Measurements from ENCODE around the gene PPIC. TPM values are rescaled to one million over a fixed set of nuclear protein-coding genes. Genes with fewer than 3 reads are reported as not detected.
"Not testable (repeated sequence)": the region's sequence is repeated elsewhere in the genome, so short reads cannot be mapped to it uniquely, and the experiment has no call there.

The PPIC gene
- total RNA-seq, 1 donor = 57.0 TPM

GRCh38 chr5:122982376-122982775, 54.1 kb downstream of the PPIC start:
- TF ChIP-seq CTCF (IDR thresholded peaks at IDR 0.05; ENCODE audit: insufficient read depth, low read depth, low read length) = no peak
- DNase-seq (ENCODE audit: low read depth) = no peak
- no peak overlapping the region for H3K4me3 ChIP-seq (ENCODE audit: low read depth, low read length)

- H3K4me3 ChIP-seq (ENCODE audit: low read depth, low read length) = no peak overlapping the region
- DNase-seq (ENCODE audit: low read depth) = no peak
- TF ChIP-seq CTCF (IDR thresholded peaks at IDR 0.05; ENCODE audit: insufficient read depth, low read depth, low read length) = no peak
These were observed 54.7 kb downstream of the PPIC start for GRCh38 chr5:122981846-122982245.

GRCh38 chr5:122978644-122979297, 57.8 kb downstream of the PPIC start:
- no peak for DNase-seq (ENCODE audit: low read depth)
- no peak overlapping the region for H3K4me3 ChIP-seq (ENCODE audit: low read depth, low read length)
- TF ChIP-seq CTCF (IDR thresholded peaks at IDR 0.05; ENCODE audit: insufficient read depth, low read depth, low read length) = no peak

GRCh38 chr5:122978068-122978467, 58.5 kb downstream of the PPIC start:
- H3K4me3 ChIP-seq (ENCODE audit: low read depth, low read length) = no peak overlapping the region
- no peak for DNase-seq (ENCODE audit: low read depth)
- no peak for TF ChIP-seq CTCF (IDR thresholded peaks at IDR 0.05; ENCODE audit: insufficient read depth, low read depth, low read length)

GRCh38 chr5:122977319-122977718, 59.2 kb downstream of the PPIC start:
- DNase-seq (ENCODE audit: low read depth) = no peak
- no peak for TF ChIP-seq CTCF (IDR thresholded peaks at IDR 0.05; ENCODE audit: insufficient read depth, low read depth, low read length)
- H3K4me3 ChIP-seq (ENCODE audit: low read depth, low read length) = no peak overlapping the region

- H3K4me3 ChIP-seq (ENCODE audit: low read depth, low read length); DNase-seq (ENCODE audit: low read depth): not testable (repeated sequence)
These were observed 62.3 kb downstream of the PPIC start for GRCh38 chr5:122974251-122974650.

GRCh38 chr5:122973759-122974158, 62.8 kb downstream of the PPIC start:
- not testable (repeated sequence) for DNase-seq (ENCODE audit: low read depth); H3K4me3 ChIP-seq (ENCODE audit: low read depth, low read length)

Small RNA genes lying within 50 kb of the gene (small RNA-seq; reads per million reads assigned to genes)
- gene RN7SL689P (not detected), gene RN7SL711P (not detected)

Other genes starting within 250 kb of the PPIC start
- 28.0 and 29.8 TPM in 2 replicates for gene SNX24, start 191.1 kb downstream of the PPIC start, total RNA-seq
- under 0.01 and 0.32 TPM in 2 replicates for gene PRDM6, start 52.5 kb upstream of the PPIC start, total RNA-seq